H1 (cell line): ENCODE measurements around the gene SYT2.
"Not testable (repeated sequence)": the region's sequence is repeated elsewhere in the genome, so short reads cannot be mapped to it uniquely, and the experiment has no call there.

ENCODE experiments used
- EZH2 ChIP-seq: fragments of 200-600 bp; sonication (generic); IDR thresholded peaks from 2 replicates; pipeline ENCODE4 v1.7.1; 2012; ENCODE audit warnings: low read depth, mild to moderate bottlenecking, moderate library complexity, low read length, inconsistent platforms; ENCODE audit not compliant: severe bottlenecking
- SP1 ChIP-seq: IDR thresholded peaks from 2 replicates; pipeline ENCODE4 v1.6.1; 2011; ENCODE audit warnings: low read depth, low read length

GRCh38 chr1:202543537-202543936 is 166.7 kb downstream of the SYT2 start:
- not testable (repeated sequence) for TF ChIP-seq EZH2, SP1
